ENCODE measurements around the gene C1orf232.

DNA sequence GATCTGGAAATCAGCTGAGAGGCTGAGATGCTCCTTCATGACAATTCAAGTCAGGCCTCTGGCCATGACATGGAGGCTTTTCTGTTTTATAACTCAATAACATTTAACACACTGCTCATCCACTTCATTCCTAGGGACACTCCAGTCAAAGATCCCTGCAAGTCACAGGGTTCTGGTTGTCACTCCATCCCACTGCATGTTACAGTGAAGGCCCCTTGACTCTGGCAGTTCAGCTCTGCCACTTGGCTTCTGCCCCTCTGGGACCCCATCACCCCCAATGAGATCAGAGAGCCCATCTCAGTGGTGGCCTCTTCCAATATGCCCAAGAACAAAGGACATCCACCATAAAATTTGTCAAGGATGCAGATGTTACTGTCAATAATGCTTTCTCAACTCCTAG lies 19.9 kb downstream of the C1orf232 start:
- TF ChIP-seq, protein P1, sequence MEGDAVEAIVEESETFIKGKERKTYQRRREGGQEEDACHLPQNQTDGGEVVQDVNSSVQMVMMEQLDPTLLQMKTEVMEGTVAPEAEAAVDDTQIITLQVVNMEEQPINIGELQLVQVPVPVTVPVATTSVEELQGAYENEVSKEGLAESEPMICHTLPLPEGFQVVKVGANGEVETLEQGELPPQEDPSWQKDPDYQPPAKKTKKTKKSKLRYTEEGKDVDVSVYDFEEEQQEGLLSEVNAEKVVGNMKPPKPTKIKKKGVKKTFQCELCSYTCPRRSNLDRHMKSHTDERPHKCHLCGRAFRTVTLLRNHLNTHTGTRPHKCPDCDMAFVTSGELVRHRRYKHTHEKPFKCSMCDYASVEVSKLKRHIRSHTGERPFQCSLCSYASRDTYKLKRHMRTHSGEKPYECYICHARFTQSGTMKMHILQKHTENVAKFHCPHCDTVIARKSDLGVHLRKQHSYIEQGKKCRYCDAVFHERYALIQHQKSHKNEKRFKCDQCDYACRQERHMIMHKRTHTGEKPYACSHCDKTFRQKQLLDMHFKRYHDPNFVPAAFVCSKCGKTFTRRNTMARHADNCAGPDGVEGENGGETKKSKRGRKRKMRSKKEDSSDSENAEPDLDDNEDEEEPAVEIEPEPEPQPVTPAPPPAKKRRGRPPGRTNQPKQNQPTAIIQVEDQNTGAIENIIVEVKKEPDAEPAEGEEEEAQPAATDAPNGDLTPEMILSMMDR (conservative IDR thresholded peaks at IDR 0.05; ENCODE audit: low read depth, low read length), result no peak
- TF ChIP-seq EZH2 (IDR thresholded peaks at IDR 0.05; ENCODE audit: low read length, unreplicated experiment), result no peak
- no peak for TF ChIP-seq EZH2phosphoT487 (IDR thresholded peaks at IDR 0.05; ENCODE audit: borderline replicate concordance, low read length)

All from PC-3 (cell line).